Smooth muscle cell of the brain vasculature (primary cell): Measurements from ENCODE around the gene PRKCZ.

Source experiments
- DNase-seq: peaks from one replicate; pipeline ENCODE4 v3.0.0-alpha.2; 2012; ENCODE audit warnings: low read depth, low spot score

The PRKCZ gene

GRCh38 chr1:2045468-2046173 is 4.6 kb upstream of the PRKCZ start:
- no peak for DNase-seq

GRCh38 chr1:2046174-2046917 is 3.9 kb upstream of the PRKCZ start:
- DNase-seq: no peak

DNA sequence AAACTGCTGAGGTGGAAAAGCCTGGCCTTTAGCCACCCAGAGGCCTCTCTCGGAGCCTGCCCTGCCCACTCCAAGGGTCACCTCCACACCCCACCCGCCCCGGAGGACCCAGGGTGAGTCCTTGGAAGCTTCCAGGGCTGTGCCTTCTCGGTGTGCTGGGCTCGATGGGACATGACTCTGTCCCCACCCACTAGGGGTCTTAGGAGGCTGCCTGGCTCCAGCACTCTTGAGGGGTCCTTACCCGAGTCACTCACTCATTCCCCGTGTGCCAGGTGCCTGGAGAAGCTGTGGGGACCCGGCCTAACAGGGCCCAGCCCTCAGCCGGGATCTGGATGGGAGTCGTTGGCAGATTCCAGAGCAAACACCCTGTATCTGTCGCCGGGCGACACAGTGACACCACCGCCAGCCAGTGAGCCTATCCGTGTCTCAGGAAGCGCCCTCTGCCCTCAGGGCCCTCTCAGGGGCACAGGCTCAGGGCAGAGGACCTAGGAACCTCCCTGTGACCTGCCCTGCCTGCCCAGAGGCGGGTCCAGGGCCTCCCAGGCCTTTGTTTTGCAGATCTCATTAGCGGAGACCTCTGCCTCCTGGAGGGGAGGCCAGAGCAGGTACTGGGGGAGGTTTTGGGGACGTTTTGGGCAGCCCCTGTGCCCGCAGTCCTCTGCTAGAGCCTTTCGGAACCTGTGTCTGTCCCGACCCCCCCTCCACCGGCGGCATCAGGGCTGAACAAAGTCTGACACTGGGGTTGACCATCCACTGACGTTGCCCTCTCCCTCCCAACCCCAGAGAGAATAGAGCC is 3.1 kb upstream of the PRKCZ start:
- DNase-seq: no peak

- no peak for DNase-seq
Measured at GRCh38 chr1:2047749-2048729, 2.2 kb upstream of the PRKCZ start.

DNA sequence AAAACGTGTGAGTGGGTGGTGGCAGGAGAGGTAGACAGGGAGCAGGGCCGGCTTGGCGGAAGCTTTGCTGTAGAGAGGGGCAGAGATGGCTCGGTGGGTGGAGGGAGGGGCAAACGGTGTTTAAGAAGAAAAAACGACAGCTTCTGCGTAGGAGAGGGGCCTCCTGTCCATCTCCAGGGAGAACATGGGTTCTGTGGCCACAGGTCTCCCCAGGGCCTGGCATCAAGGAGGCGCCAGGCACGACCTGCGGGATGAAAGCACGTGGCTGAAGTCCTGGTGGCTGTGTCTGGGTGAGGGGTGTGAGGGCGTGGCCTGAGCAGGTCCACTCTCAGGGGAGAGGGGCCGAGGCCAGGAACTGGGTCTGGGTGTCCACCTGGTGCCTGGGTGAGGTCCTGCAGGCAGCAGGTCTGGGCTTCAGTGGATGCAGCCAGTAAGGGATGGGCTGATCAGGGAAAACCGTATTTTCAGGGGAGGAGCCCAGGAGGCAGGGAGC is 940 bp upstream of the PRKCZ start:
- no peak for DNase-seq

DNA sequence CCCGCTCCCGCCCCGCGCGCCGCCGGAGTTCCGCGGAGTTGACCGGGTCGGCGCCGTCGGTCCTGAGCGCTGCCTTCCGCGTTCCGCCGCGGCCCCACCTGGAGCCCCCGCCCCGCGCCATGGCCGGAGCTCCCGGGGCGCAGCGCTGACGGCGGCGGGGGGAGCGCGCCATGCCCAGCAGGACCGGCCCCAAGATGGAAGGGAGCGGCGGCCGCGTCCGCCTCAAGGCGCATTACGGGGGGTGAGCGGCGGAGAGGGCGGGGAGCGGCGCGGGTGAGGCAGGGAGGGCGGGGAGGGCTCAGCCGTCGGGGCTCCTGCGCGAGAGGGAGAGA is 216 bp downstream of the PRKCZ start:
- no peak for DNase-seq

- no peak for DNase-seq
Measured at GRCh38 chr1:2050793-2051682, 827 bp downstream of the PRKCZ start.

- no peak for DNase-seq
Measured at GRCh38 chr1:2052054-2052679, 2.0 kb downstream of the PRKCZ start.

DNA sequence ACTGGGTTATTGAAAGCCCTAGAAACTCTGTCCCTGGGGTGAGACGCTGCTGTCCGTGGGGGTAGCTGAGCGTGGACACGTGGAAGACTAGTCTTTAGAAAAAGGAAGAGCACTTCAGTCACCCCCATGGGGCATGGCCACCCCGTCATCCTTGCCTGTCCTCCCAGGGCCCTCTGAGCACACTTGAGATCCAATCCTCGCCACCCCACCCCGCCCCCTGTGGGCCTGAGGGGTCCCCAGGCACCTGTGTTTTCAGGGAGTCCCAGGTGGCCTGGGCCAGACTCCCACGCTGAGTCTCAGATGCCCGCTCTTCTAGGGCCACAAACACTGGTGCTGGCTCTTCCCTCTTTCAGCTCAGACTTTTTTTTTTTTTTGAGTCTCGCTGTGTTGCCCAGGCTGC is 2.5 kb downstream of the PRKCZ start:
- no peak for DNase-seq

- DNase-seq: no peak
Measured at GRCh38 chr1:2053217-2053616, 3.0 kb downstream of the PRKCZ start.

- no peak for DNase-seq
Measured at GRCh38 chr1:2053784-2054376, 3.7 kb downstream of the PRKCZ start.

- no peak for DNase-seq
Measured at GRCh38 chr1:2054560-2054959, 4.3 kb downstream of the PRKCZ start.

DNA sequence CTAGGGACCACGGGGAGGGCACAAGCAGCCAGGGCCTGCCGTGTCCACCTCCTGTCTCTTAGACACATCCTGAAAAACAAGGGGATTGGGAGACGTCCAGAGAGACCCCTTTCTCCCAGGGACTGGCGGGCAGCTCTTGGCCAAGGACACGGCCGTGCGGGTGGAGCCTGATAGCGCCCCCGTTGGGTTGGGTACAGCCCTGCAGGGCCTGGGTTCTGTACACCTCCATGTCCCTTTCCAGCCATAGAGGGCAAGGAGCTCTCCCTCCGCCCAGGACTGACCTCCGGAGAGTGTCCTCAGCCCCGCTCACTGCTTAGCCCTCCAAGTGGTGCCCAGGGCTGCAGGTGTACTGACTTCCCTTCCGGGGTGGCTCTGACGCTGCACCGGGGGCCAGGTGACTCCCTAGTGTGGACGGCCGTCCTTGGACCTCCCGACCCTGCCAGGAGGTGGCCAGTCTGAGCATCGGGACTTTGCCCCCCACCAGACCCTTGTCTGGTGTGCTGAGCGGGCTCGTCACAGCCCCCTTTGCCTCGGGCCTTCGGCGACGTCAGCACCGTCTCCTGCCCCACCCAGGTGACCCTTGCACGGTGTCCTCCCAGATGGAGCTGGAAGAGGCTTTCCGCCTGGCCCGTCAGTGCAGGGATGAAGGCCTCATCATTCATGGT is 5.8 kb downstream of the PRKCZ start:
- no peak for DNase-seq

DNA sequence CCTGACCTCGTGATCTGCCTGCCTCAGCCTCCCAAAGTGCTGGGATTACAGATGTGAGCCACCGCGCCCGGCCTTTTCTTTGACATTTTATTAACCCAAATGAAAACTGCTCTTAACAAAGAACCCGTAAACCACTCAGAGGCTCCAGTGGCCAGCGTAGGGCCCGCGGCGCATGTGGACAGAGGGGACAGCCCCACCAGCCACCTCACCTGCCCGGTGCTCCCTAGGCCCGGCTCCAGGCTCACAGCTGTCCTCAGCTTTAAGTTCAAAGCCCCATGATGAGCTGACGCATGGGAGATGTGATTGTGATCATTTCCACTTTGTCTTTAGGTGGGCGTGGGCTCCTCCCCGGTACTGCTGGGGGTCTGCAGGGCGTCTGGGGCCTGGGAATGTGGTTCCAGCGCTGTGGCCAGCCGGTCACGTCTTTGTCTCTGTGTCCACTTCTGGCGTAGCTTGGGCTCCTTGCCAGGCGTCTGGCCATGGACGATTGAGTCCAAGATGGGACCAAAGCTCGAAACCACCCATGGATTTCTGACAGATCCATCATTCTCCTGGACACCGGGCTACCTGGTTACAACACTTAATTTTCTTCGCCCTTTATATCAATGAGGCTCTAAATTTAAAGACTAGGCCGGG is 6.9 kb downstream of the PRKCZ start:
- DNase-seq: no peak

DNA sequence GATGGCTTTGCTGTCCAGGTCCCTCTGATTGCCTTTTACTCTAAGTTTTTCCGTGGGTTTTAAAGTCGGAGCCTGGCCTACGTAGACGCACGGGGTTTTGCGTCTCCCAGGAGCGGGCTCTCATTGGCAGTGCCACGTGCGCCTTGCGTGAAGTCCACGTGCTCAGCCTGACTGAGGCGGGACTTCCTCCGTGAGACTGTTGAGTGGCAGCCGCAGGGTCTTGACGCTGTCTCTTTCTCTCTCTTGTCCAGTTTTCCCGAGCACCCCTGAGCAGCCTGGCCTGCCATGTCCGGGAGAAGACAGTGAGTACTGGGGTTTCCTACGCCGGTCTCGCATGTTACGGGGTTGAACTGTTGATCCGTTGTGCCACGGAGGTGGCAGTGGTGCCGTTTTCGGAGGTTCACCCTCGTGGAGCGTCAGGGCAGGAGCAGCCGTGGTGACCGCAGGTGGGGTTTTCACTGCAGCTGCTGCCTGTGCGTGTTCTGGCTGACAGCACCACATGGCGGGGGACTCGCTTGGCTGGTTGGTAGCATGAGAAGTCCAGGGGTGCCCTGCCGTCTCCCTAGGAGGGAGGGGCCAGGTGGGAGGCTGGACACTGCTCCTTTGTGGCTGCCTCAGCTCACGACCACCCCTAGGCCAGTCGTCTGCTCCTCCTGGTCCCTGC is 9.2 kb downstream of the PRKCZ start:
- DNase-seq: no peak

- DNase-seq: no peak
Measured at GRCh38 chr1:2060072-2060471, 9.9 kb downstream of the PRKCZ start.

DNA sequence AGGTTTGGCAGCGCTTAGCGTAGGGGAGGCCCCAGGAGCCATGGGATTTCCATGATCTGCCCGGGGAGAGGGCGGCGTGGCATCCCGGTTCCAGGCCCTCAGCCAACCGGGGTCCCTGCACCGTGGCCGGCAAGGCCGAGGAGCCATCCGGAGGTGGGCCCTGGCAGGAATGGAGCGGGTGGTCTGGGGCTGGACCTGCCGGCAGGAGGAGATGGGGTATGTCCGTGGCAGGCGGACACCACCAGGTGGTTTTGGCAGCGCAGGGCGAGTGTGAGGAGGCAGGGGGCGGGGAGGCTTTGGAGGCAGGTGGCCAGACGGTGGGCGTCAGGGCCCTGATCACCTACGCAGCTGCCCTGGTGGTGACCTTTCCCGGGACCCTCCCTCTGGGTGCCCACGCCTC is 10.3 kb downstream of the PRKCZ start:
- no peak for DNase-seq
